Epidermal melanocyte (primary cell): ENCODE data around the gene CGNL1.
A peak's percentile ranks its signal among the peaks of the same experiment; 100 is the strongest.

Source experiments
- DNase-seq: peaks from one replicate; pipeline ENCODE4 v3.0.0; 2011; ENCODE audit warnings: low spot score; ENCODE audit not compliant: insufficient read length

CGNL1 gene

DNA sequence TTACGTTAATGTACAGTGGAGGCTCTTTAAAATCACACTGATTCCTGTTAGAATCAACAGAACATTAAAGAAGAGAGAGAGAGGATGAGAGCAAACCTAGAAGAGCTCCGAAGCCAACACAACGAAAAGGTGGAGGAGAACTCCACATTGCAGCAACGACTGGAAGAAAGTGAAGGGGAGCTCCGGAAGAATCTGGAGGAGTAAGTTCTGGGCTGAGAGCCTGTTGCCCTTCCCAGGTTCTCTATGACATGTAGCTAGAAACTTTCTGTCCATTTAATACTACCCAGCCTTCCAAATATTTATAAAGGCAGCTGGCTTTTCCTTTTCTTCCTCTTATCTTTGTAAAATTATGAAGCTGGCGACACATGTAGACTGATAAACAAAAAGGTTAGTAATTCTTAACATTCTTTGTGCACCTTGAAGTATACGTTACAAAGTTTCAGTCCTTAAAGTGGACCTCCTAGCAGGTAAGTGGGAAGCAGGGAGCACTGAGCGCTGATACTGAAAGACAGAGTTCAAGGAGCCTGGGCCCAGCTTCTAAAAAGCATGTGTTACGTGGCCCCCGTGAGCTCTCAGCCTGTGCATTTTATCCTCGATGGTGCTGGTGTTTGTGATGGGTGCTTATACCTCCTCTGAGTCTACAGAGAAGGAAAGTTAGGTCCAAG lies 75.9 kb downstream of the CGNL1 start:
- no peak for DNase-seq

DNA sequence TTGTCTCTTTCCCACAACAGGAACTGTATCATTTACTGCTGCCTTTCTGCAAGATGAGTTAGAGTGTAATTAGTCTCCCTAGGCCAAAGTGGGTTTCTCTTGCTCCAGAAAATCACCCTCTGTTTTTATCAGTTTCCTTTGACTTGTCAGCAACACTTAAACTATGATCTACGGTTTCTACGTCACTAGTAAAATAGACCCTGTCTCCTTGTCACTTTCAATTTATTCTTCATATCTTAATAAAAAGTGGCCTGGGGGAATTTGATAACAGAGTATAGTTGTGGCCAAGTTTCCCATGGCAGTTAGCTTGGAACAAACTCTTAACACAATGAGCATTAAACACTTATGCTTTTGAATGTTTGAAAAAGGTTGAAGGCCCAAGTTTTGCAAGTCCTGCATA lies 79.6 kb downstream of the CGNL1 start:
- DNase-seq, result no peak

DNA sequence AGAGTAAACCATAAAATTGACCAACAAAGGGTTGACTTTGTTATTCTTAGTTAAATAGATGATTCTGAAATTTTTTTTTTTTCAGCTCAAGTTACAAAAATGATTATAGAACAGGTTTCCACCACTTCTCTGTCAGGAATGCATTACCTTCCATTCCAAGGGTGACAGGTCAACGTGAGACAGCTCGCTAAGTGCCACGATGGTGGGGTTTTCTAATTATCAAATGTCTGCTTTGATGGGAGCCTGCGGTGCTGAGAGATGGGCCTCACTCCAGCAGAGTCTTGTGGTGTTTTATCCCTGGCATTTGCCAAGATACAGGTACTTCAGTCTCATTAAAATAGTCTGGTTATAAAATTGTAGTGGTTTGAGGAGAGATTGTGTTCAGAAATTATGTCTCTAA lies 80.3 kb downstream of the CGNL1 start:
- DNase-seq, result no peak

DNA sequence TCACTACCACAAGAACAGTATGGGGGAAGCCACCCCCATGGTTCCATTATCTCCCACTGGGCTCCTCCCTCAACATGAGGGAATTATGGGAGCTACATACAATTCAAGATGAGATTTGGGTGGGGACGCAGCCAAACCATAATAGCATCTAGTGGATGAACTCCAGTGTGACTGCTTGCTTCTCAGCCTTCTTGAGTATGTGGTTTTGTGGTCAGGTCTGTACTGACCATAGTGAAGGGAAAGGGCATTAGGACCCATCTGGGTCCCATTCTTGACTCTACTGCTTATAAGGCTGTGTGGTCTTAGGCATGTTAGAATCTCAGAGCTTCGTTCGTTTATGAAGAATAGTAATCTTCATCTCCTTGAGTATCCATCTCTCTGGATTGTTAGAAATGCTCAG lies 81.4 kb downstream of the CGNL1 start:
- no peak for DNase-seq

DNA sequence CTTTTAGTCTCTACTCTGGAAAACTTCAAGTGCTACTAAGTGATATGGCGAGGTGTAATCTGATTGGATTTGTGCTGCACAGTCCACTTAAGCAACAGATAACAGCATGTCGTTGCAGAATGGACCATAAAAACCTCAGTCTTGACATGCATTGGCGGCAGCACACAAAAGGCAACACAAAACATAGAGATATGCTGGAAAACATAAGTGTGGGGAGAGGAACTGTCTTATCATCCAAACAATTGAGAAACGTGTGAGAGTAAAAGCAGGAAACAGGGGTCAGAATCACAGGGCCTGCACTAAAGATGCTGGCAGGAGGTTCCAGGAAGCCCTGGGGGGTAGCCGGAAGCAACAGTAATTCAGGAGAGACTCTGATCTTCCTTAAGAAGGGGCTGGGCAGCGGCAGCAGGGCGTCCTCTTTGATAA lies 82.1 kb downstream of the CGNL1 start:
- no peak for DNase-seq

DNA sequence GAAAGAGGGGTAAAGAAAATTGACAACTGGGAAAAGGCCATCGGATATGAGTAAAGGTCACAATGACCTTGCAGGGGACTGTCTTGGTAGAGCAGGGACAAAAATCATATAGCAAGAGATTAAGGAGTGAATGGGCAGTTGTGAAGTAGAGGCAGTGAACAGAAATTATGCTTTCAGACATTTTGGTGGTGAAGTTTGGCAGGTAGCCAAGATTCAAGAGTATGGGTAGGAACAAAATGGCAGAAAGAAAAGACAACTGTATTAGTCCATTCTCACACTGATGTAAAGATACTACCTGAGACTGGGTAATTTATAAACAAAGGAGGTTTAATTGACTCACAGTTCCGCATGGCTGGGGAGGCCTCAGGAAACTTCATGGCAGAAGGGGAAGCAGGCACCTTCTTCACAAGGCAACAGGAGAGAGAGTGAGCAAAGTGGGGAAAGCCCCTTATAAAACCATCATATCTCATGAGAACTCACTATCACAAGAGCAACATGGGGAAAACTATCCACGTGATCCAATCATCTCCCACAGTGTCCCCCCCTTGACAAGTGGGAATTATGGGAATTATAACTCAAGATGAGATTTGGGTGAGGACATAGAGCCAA lies 84.0 kb downstream of the CGNL1 start:
- no peak for DNase-seq

DNA sequence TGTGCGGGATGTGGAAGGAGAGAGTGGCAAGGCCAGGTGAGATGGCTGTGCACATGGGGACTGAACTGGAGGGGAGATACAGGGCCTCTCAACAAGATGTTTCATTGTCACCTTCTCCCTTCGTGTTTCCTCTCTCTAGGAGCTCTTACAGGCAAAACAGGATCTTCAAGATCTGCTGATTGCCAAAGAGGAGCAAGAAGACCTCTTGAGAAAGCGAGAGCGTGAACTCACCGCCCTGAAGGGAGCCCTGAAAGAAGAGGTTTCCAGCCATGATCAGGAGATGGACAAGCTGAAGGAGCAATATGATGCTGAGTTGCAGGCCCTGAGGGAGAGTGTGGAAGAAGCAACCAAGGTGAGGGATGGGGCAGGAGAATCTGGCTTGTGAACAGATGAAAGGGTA lies 85.2 kb downstream of the CGNL1 start:
- DNase-seq, result no peak

DNA sequence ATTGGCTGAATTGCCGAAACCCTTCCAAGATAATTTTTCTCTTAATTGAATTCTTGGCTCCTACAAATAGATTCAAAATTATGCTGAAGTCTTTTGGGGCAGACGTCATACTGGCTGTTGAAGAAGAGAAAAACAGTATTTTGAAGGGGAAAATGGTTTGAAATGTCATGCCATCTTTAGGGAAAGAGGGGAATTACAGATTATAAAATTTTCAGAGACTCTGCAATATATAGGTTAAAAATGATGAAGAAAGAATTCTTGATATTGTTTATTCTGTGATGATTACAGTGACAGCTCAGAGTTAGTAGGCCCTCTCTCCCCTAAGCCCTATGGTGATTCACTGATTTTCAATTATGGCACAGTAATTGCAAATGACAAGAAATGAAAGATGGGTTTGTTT lies 86.1 kb downstream of the CGNL1 start:
- no peak for DNase-seq

DNA sequence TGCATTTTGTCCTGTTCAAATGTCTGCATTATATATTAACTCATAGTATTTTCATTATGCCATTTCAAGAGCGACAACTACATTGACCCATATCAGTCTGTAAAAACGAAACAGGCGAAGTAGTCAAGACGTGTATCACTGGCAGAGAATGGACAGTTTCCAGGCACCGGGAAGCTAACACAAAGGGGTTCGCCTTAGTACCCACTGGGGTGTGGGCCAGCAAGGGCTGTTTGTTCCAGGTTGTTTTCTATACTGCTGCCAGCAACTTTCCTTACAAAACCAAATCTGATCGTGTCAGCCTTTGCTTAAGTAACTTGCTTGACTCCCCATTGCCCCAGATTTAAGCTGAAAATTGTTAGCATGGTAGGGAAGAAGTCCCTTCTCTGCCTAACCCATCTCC lies 87.1 kb downstream of the CGNL1 start:
- no peak for DNase-seq

DNA sequence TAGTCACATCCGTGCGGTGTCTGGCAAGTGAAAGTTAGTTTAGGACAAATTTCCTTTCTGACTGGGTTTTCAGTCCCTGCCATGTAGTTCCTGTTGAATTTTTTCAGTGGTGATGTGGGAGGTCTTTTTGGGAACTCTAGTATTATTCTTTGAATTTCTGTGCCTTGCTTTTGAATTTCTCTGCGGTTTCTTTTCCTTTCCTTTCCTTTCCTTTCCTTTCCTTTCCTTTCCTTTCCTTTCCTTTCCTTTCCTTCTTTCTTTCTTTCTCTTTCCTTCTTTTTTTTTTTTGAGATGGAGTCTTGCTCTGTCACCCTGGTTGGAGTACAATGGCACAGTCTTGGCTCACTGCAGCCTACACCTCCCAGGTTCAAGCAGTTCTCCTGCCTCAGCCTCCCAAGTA lies 88.2 kb downstream of the CGNL1 start:
- no peak for DNase-seq

DNA sequence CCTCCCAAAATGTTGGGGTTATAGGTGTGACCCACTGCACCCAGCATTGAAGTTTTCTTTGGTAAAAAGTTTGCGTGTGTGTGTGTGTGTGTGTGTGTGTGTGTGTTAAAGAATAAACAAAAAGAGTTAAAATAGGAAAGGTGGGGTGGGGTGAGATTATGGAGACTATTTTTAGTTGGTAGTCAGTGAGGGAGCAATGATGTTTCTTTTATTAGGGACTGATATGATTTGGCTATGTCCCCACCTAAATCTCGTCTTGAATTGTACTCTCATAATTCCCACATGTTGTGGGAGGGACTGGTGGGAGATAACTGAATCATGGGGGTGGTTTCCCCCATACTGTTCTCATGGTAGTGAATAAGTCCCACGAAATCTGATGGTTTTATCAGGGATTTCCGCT lies 92.2 kb downstream of the CGNL1 start:
- no peak for DNase-seq

DNA sequence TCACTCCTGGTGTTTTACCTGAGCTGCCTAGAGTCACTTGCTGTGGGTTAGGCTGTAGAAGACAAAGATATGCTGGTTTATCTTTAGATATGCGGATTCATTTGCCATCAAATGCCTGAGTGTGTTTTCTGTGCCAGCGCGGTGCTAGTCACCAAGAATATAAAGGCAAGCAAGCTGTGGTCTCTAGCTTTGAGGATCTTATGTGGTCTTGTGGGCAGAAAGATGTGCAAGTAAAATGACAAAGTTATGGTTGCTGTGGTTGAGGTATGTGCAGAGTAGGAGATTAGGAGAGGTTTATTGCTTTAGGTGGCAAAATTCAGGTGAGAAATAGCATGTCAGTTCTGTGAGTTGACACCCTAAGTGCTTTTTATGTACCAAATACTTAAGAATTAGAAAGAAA lies 94.2 kb downstream of the CGNL1 start:
- no peak for DNase-seq

DNA sequence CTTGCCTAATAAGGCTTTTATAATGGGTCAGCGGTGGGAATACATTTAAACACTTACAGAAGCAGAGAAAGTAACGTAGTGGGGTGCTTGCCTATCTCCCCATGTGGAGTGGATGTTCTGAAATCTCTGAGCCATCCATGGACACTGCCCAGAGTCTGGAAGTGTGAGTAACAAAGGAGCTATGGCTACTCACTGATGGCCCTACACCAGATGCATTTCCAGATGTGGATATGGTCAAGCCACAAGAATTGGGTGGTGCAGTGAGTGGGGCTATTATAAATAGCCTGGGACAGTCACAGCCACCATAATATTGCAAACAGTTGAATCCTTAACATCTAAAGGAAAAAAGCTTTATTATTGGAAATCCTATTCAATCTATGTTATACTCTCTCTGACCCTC lies 96.6 kb downstream of the CGNL1 start:
- DNase-seq, result peak; percentile 30

DNA sequence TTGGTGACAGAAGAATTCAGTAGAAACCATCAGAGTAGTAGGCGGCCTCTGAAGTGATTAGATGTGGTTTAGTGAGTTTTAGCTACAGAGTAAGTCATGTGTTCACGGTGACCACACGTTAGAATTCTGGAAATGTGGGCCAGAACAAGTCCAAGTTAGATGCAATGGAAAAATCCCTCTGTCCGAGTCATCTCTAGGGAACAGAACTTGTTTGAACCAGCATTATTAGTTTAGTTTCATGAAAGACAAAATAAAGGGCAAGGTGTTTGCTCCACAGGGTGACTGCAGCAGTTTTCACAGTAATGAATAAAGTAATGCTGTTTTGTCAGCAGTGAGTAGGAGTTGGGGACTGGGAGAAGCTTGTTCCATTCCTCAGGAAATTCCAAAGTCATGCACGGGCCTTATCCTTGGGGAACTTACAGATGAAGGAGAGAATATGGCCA lies 100.2 kb downstream of the CGNL1 start:
- no peak for DNase-seq

DNA sequence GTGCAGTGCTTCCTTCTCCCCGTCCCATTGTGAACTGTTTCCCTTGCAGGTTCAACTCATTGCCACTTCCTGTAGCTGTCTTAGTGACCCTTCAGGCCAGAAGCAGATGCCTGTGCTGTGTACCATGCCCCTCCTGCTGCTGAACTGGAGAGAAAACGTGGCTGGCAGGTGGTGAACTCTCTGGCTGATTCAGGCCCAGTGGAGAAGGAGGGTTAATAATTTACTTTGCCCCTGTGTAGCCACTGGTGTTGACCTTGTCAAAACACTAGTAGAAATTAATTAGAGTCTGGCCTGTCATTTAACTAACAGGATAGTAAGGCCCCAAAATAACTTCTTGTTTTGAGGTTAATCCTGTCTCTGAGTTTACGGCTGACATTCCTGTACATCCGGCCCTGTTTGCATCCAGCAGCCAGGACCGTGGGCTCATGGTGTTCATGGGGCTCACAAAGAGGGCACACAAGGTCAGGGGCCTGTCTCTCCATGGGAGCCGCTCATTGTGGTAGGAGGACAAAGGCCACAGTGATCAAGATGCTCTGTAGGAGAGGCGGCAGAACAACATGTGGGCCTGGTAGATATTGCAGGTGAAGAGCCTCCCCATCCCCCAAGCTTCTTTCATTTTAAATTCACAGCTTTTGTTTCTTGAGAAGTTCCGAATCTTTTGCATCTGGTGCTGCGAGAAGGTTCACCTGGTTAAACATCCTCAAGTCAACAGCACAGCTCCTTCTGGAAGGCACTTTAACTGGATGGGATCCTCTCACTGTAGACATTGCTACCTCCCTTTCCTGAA lies 101.6 kb downstream of the CGNL1 start:
- DNase-seq, result no peak

DNA sequence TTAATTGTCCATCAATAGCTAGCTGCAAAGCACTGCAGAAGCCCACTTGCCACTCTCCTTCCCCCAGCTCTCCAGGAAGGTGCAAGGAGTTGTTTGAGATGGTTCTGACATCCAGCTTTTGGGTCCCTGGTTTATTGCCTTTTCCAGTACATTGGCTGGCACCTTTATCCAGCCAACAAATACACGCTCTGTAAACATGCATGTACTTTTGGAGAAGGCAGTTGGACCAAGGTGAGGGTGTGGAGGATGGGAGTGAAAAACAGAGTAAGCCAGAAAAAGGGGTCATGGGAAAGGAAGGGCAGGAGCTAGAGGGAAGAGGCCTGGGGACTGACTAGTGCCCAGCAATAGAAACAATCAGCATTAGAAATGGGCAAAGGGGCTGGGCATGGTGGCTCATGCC lies 102.7 kb downstream of the CGNL1 start:
- DNase-seq, result no peak

DNA sequence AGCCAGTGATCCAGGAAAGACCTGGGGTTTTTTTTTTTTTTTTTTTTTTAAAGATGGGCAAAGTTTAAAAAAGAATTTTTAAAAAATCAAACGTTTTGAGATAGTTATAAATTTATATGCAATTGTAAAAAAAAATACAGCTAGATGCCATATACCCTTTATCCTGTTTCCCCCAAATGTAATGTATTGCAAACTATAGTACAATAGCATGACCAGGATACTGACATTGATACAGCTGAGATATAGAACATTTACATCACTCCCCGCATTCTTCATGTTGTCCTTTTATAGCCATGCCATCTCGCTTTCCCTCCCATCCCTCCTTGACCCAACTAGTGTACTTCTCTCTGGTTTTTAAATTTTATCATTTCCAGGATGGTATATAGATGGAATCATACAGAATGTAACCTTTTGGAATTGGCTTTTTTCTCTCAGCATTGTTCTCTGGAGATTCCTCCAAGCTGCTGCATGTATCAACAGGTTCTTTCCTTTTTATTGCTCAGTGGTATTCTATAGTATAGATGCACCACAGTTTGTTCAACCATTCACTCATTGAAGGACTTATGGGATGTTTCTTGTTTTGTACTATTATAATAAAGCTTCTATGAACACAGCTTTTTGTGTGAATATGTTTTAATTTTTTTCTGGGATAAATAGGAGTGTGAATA lies 104.9 kb downstream of the CGNL1 start:
- DNase-seq, result no peak

DNA sequence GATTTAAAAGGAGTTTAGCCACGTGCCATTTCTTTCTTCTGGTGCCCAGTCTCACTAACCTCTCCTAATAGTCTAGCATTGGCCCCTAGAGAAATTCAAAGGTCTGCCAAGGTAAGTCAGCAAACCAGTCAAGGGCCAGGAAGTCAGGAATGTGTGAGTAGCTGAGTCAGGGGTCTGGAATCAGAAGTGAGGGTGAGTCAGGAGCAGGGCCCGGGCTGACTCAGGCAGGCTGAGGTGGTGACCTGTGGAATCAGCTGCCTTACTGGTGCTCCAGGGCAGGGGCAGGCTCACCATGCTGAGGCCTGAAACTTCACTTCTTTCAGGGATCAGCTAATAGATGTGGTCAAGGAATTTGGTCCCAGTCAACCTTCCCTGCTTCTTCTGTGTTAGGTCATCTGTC lies 109.6 kb downstream of the CGNL1 start:
- no peak for DNase-seq

DNA sequence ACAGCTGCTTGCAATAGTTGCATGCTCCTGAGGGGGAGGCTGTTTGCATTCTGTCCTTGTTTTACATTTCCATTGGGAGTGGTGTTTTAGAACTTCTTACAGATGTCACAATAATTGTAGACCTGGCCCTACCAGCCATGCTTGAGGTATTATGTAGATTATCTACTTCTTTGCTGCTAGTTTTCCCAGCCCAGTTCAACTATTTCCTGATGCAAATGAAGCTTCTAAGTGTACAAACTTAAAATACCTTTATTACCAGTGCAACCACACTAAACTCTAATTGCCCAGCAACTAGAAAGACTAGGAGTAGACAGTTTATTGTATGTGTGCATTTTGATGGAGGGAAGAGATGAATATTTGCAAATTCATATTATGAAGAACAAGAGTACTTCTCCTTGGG lies 110.5 kb downstream of the CGNL1 start:
- DNase-seq, result no peak

DNA sequence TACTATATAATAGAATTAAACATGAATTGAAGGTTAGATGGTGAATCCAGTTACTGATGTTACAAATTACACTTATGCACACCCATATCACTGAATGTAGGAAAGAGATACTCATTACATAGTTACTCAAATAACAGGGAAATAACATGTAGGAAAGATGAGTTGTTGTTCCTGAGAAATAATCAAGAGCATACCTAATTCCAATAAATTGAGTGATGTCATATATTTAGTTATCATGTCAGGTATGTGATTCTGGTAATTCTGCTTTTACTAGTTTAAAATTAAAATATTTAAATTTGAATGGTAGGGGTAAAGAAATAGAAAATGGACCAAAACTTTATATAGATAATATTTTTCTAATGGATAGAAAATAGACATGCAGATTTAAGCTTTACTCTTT lies 112.8 kb downstream of the CGNL1 start:
- no peak for DNase-seq

DNA sequence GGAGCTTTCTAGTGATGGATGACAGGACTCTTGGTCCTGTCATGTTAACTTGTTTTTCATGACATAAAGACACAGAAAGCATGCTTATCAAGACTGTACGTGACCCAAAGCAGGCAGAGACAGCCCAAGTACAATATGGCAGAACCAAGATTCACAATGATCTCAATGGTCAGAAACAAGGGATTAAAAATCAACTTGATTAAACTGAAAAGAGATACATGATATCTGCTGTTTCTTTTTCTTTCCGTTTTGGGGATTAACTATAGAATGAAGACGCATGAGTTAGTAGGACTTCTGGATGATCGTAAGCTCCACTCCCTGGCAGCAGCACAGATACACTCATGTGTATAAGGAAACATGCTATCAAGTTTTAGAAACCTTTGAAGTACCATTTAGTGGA lies 117.0 kb downstream of the CGNL1 start:
- DNase-seq, result no peak

DNA sequence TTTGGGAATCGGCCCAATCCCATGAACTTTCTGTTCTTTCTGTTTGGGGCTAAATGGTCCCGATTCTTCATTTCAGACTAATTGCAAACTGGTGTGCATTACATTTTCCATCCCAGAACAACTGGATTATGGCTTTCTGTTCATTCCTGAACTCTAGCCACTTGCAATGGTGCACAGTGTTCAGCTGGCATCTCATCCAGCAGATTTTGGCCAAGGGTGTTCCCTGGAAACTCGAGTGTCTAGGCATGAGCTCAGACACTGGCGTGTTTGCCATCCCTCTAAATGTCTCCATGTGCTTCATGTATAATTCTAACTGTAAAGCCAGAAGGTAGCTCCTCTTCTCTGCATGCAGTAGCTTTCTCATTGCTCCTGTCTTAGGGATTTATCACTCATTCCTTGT lies 118.3 kb downstream of the CGNL1 start:
- DNase-seq, result no peak
